Left renal pelvis (tissue), 4 donors: Measurements from ENCODE around the gene FAM163A. TPM values are rescaled to one million over a fixed set of nuclear protein-coding genes. Genes with fewer than 3 reads are reported as not detected.
"Not testable (repeated sequence)": the region's sequence is repeated elsewhere in the genome, so short reads cannot be mapped to it uniquely, and the experiment has no call there.

Experiments used
- DNase-seq, 4 donors: peaks; one replicate each; pipeline ENCODE4 v3.0.0-alpha.2; 2013; ENCODE audit warnings: low read depth in 4 of 4, low spot score in 3 of 4
- polyA plus RNA-seq, 4 donors: library from polyadenylated mRNA; unstranded; fragments of 120-200 nt; gene quantifications; one replicate each; pipeline ENCODE4 v1.2.1, GENCODE V29; 2013; ENCODE audit not compliant: insufficient read length in 4 of 4

The FAM163A gene
- polyA plus RNA-seq, 4 donors: 0.25 to 1.1 (median 0.64) TPM

DNA sequence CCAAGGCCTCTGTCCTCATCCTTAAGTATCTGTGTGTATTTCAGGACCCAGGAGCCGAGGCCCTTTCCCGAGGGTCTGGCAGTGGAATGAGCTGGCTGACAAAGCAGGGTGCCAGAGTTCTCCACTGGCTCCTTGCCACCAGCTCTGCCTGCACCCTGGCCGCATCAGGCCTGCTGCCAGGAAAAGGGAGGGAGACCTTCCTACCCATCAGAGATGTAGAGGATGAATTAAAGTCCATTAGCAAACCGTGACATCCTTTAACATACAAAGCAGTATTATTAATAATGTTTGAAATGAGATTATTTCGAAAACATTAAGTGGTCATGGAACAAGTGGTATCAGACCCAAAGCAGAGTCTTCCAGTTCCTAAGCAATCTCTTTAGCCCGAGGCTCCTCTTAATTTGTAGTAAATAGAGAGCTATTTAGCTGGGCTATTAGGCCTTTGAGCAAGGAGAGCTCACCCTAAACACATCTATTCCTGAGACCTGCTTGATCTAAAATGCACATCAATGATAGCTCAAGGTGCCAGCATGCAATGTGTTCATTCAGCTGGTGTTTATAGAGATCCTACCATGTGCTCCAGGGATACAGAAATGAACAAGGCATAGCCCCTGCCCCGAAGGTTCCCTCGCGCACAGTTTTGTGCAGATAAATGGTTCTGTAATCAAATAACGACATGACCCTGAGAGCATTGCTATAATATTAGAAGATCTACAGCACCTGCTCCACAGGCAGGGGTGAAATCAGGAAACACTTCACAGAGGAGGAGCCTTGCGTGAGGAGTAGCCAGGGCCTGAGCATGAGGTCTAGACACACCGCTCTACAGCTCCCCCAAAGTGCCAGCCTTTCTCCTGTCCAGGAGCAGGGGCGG lies 44.0 kb downstream of the FAM163A start:
- no peak for DNase-seq

DNA sequence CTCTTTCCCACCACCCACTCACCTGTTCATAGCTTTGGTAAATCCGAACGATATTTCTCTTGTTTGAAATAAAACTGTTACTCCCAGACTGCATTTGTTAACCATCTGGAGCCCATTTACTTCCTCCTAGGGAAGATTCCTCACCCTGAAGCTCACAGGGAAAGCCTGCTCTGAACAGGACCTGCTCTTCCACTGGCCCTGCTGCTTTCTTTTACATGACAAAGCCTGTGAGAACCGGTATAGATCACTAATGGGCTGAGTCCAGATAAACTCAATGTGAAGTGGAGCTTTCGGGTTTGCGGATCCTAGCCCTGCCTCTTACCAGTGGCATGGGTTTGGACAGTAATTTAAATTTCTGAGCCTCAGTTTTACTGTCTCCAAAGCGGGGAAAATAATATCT lies 45.2 kb downstream of the FAM163A start:
- DNase-seq: no peak

DNA sequence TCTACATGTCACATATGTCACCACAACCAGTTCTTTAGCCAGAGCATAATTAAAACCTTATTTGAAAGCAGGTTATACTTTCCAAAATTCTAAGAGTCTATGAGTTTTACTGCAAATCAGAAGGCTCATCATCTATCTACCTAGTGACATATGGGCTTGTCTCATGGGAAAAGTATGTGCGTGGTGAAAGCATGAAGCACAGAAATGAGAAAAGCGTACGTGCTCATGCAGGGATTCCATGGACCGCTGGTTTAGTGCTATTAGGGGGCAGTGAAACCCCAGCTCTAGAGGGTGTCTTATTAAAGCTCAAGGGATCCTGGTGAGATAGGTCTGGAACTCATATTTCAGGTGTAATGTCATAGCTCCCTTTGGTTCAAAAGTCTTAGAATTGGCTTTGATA lies 50.2 kb downstream of the FAM163A start:
- no peak for DNase-seq

DNA sequence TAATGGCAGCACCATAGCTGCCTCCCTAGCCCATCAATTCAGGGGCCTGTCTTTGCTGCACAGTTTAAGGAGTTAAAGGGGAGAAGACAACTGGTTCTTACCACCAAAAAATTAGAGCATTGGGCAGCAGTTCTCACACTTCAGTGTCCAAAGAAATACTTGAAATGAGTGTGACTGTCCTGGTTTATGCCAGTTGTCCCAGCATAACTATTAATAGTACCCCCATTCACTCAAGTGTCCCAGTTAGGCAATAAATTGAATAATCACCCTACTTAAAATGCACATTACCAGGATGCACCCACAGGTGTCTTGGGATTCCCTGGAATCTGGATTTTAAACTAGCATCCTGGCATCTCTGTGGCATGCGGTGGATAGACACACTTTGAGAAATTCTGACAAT lies 51.1 kb downstream of the FAM163A start:
- DNase-seq: no peak

DNA sequence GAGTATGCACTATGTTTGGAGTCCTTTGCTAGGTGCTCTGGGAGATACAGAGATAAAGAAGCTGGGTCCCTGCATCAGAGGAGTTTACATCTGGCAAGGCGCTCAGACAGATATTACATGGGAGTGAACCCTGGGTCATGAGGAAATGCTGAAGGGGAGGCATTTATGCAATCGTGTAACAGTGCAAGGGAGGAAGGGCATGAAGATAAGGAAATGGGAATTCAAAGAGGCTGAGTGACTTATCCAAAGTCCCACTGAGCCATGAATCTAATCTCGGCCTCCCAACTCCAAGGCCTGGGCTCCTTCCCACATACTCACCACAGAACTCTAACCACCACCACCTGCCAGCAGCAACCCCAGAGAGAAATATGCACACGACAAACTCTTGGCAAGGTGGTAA lies 51.6 kb downstream of the FAM163A start:
- no peak for DNase-seq

DNA sequence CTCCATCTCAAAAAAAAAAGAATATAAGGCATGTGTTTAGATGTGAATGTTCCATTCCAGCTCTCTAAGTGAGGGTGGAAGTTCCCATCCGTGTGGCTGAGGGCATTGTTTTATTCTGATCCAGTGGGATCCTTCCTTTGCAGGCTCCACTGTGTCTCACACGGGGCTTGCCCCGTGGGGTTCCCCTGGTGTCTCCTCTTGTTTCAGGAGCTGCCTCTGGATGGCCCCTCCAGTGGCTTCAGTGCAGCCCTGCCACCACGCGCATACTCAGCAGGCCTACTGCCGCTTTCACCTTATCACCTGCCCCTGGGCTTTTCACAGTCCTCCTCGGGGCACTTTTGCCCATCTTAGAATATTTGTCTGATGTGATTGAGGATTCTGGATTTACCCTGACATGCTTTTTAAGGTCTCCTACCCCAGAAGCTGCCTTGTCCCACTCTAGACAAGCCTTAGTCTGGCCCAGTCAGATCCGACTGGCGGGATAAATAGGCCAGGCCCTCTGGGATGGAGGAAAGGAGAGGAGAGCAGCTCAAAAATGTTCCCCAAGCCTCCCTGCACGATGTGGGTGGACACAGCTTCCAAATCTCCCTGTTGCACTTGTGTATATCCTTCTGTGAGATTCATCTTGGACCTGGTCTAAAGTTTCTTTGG lies 55.2 kb downstream of the FAM163A start:
- no peak for DNase-seq

DNA sequence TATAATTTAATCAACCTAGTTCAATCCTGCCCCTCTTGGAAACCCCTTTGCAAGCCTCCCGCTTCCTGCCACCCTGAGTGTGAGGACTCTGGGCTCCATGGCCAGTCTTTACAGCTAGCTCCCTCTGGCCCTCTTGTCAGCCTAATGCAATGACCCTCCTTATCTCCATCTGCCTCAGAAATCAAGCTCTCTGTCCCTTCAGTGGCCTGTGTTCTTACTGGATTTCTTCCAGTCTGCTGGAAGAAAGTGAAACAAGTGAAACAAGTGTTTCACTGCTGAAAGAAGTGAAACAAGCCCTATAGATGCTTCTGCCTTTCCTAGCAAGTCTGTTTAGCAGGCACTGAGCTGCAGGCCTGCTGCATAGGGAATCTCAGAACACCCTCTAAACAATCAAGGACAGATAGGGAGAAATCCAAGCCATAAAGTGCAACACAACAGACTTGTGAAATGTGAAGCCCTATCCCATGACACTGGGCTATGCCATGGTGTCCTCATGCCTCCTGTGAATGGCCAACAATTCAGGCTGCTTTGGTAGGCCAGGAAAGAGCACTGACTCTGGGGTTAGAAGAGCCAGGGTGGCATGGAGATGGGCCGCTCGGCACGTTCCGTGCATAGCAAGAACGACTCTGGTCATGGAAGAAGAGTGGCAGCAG lies 55.9 kb downstream of the FAM163A start:
- DNase-seq: no peak

DNA sequence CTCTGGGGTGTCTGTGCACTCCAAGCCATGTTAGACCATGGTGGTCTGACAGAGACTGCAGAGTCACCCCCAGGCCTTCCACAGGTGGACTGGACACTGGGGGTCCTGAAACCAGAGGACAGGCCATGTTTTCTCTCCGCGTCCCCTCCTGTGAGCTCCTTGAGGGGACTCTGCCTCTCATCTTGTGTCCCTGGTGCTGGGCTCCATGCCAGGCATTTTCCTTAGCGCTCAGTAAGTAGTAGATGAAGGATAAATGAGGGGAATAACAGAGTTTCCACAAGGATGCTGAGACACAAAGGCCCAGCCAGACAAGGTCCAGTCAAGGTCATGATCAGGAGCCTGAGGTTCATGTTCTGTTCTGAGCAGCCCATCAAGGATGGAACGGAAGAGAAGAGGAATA lies 57.4 kb downstream of the FAM163A start:
- no peak for DNase-seq

DNA sequence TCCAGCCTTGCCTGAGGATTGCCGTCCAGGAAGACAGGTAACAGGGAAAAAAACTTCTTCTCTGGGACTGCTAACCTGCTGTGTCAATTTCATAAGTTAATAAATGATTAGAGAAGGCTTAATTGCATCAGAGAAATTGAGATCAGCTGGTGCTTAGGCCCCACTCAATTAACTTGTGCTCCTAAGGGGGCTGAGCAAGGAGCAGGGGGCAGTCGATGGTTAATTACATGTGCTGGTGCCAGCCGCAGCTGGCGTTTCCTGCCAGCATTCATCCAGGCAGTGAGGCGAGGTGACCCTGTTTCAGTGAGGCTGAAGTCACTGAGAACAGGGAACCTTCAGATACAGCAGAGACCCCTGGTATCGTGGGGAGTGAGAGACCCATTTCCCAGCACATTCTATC lies 60.0 kb downstream of the FAM163A start:
- DNase-seq: no peak

DNA sequence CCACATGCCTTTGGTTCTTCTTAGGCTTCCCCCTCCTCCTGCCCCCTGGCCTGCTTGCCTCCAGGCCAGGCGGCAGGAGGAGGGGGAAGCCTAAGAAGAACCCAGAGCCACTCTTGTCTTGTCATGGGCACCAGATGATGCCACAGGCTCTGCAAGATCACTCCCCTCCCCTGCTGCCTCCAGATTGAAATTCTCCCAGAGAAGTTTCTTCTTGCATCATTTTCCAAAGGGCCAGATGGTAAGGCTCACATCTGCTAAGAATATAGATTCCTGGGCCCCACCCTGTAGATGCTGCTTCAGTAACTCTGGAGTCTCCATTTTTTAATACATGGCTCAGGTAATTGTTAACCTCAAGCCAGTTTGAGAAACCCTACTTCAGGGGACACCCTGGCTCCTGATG lies 60.8 kb downstream of the FAM163A start:
- no peak for DNase-seq

DNA sequence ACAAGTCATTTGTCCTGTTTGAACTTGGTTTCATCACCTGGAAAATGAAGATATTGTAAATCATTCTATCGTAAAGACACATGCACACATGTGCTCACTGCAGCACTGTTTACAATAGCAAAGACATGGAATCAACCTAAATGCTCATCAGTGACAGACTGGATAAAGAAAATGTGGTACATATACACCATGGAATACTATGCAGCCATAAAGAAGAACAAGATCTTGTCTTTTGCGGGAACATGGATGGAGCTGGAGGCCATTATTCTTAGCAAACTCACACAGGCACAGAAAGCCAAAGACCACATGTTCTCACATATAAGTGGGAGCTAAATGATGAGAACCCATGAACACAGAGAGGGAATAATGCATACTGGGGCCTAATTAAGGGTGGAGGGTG lies 61.3 kb downstream of the FAM163A start:
- not testable (repeated sequence) for DNase-seq

DNA sequence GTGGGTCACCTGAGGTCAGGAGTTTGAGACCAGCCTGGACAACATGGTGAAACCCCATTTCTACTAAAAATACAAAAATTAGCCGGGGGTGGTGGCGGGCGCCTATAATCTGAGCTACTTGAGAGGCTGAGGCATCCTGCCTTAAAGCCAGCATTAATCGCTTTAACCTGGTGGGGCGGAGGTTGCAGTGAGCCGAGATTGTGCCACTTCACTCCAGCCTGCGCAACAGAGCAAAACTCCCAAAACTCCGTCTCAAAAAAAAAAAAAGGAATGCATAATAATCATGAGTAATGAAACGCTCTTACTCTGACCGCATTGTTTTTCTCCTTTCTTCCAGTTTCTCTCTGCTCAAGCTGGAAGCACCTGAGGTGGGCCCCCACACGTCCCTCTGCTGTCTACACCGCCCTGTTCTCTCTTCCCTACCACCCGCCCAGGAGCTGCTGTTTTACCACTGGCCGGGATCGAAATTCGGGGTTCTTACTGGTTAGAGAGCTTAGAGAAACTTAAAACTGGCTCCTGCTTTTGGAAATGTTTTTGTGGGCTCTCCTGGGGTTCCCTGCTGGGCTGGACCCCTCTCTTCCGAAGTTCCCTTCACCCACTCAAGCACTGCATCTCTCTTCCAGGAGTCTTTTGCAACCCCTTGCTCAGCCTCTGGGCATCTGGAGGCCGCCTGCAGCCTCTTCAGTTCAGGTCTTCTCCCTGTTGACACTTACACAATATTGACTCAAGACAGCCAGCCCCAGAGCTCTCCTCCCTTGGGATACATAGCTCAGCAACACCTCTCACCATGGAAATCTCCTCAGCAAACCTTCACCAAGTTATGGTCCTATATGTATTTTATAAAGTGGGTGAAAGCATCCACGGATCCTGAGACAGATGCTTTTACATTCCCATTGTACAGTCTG lies 62.5 kb downstream of the FAM163A start:
- DNase-seq: no peak

DNA sequence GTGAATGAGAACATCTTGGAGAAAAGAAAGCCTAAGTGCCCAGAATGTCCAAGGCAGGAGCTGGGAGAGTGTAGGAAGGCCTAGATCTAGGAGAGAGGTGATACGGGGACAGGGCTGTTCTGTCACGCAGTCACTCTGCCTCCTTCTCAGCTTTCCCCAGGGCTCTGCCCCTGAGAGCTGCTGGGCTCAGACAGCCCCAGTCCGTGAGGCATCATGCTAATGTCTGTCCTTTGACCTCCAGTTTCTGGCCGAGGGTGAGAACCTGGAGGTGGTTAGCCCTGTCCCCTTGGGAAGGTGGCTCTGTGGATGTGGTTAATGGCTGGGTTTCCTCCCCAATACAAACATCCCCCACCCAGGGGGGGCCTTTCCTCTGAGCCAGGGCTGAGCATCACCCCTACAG lies 63.2 kb downstream of the FAM163A start:
- DNase-seq: no peak

DNA sequence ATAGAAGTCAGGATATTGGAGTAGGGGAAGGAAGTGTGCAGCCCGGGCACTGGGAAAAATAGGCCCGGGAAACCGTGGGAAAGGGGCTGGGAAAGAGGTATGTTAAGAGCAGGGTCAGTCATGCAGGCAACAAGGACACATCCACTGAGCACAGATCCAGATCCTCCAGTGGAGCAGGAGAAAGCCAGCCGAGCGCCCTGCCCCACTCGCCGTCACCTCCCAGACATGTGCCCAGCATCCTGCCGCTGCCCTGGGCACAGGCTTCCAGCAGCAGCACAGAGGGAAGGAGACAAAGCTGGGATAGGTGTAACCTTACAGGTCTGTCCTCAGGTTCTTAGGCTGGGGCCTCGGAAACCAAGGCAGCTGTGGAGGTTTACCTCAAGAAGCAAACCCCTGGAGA lies 64.2 kb downstream of the FAM163A start:
- no peak for DNase-seq

DNA sequence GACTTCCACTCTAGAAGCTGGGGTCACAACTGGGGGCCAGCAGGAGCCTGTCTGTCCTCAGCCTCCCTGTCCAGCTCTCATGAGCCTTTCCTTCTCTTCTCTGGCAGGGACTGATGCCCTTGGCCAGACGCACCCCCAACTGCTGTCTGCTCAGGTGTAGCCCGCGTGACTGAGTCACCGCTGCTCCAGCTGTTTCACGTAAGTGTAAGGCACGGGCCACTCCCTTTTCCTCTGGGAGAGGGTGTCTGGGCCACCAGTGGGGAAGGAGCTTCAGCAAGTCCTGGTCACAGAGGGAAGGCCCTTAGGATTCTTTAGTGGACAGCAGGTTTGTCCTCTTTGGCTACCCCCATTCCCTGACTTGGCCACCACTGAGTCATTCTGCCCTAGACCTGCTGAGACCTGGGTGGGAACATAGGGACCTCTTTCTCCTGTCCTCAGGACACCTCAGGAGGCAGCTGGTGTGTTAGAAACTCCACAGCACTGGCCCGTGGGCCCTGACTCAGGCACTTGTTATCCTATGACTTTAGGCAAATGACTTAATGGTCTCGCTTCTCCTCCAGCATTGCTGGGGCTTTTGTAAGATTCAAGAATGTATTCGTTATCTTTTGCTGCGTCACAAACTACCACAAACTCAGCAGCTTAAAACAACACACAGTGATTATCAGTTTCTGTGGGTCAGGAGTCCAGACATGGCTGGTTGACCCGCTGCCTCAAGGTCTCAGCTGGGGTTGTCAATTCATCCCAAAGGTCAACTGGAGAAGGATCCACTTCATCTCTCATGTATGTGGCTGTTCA lies 64.8 kb downstream of the FAM163A start:
- DNase-seq: no peak

DNA sequence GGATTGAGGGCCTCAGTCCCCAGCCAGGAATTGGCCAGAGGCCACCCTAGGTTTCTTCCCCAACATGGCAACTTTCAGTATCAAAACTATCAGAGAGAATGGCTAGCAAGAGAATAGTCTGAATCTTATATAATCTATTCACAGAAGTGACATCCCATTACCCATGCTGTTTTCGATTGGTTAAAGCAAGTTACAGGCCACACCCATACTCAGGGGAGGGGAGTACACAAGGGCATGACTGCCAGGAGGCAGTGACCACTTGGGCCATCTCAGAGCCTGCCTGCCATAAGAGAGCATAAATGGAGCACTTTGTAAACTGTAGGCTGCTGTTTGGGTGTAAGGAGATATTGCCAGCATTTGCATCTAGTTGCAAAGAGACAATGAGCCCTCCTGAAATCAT lies 65.4 kb downstream of the FAM163A start:
- DNase-seq: no peak

DNA sequence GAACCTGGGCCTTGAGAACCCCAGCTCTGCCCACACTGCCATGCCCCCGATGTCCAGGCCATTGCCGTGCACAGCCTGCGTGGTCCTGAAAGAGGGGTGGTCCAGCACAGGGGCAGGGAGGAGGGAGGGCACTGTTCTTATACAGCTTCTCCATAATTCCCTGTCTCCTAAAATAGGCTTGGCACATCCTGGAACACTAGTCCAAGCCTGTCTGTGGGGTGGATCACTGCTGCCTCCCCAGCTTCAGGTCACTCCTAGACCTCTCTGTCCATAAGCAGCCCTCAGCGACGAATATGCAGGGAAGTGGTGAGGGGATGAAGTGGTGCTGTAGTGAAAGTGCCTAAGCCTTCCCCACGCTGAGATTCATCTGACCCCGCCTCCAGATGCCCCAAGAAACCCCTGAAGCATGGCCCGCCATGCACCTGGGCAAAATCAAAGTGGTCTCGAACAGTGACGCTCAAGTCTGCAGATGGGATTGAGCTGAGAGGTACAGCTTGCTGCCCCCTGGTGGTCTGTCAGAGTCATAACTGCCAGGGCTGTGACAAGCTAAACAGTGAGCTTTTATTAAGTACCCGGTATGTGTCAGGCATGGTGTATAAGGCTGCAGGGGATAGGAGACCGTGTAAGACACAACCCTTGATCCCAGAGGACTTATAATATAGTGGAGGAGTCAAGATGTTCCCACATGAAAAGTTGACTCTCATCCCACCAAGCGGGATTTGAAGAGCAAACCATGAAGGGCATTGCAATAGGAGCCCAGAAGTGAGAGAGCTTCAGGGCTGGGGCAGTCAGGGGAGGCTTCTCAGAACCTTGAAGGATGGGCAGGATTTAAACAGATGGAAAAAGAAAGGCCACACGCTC lies 66.6 kb downstream of the FAM163A start:
- DNase-seq: peak in 2 of 4 donors; percentile 54 to 61

DNA sequence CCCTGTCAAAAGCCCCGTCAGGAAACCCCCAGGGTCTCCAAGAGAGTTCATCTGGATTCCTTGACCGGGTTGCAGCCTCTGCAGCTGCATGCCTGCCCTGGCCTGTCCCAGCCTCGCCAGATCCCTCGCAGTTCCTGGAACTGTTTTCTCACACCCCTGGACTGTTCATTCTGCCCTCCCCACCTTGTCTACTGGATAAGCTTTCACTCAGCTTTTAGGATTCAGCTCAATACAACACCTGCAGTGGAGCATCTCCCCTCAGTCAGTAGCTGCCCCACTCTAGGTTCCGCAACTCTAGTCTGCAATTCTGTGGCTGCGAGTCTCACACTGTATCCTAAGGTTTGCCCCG lies 67.2 kb downstream of the FAM163A start:
- DNase-seq: no peak
